Testis (tissue), 2 donors: ENCODE results near the gene SDK1.

ENCODE experiments used
- CTCF ChIP-seq, 3 experiments: fragments of 450-650 bp in 2 of 3; fragments of 200-600 bp in 1 of 3; sonication (generic) in 1 of 3; IDR thresholded peaks; one replicate each; pipeline ENCODE4 v1.5.1; 2016 to 2019; ENCODE audit warnings: antibody characterized with exemption in 3 of 3, mild to moderate bottlenecking in 2 of 3, moderate library complexity in 1 of 3
- POLR2A ChIP-seq: fragments of 450-650 bp; IDR thresholded peaks from one replicate; pipeline ENCODE4 v1.6.1; 2017; ENCODE audit warnings: antibody characterized with exemption, mild to moderate bottlenecking, moderate library complexity

- TF ChIP-seq CTCF (IDR thresholded peaks at IDR 0.05) (no peak), POLR2A (no peak)
Measured at GRCh38 chr7:4017785-4018184, 716.7 kb downstream of the SDK1 start.
